Measurements from ENCODE around the gene MTA2. TPM values are rescaled to one million over a fixed set of nuclear protein-coding genes. Genes with fewer than 3 reads are reported as not detected.

The MTA2 gene
- total RNA-seq, 1 donor from 2014 or later, result 68.4 TPM

- H3K27ac ChIP-seq, result no peak overlapping the region
- DNase-seq (no peak), ATAC-seq (no peak)
- H3K36me3 ChIP-seq, result peaks cover 26% of the 10 kb centered on the region
- H3K4me1 ChIP-seq, result peaks cover 24% of the 10 kb centered on the region
- no peaks in the 10 kb centered on the region for H3K9me3 ChIP-seq
- intact Hi-C loops (cut with DNase I), result no loop called here
- H3K27me3 ChIP-seq (ENCODE audit: low read depth), result no peaks in the 10 kb centered on the region
- TF ChIP-seq CTCF (IDR thresholded peaks at IDR 0.05), result no peak
- H3K4me3 ChIP-seq, result no peak overlapping the region
Observed at GRCh38 chr11:62615521-62615920, 13.9 kb upstream of the MTA2 start.

- no peak overlapping the region for H3K4me3 ChIP-seq
- no peak for TF ChIP-seq CTCF (IDR thresholded peaks at IDR 0.05)
- no peaks in the 10 kb centered on the region for H3K9me3 ChIP-seq
- DNase-seq, result no peak
- H3K27ac ChIP-seq, result peak overlapping the region; percentile 24
- intact Hi-C loops (cut with DNase I), result no loop called here
- H3K36me3 ChIP-seq, result peaks cover 38% of the 10 kb centered on the region
- H3K4me1 ChIP-seq, result peaks cover 26% of the 10 kb centered on the region
- ATAC-seq, result no peak
- no peaks in the 10 kb centered on the region for H3K27me3 ChIP-seq (ENCODE audit: low read depth)
Observed at GRCh38 chr11:62614275-62614674, 12.6 kb upstream of the MTA2 start.

GRCh38 chr11:62613291-62613778 is 11.7 kb upstream of the MTA2 start:
- no peak for DNase-seq

GRCh38 chr11:62612366-62613290 is 11.0 kb upstream of the MTA2 start, which contains the start of the genes EML3 and ROM1:
Gene EML3, minus strand, starts transcription at chr11:62612775. Its CDS starts 318 bp downstream, at chr11:62612457.
Gene ROM1, plus strand, starts transcription at chr11:62613257. Its CDS starts 25 bp downstream, at chr11:62613282.
- peak; percentile 93 for ATAC-seq
- TF ChIP-seq CTCF (IDR thresholded peaks at IDR 0.05), result peak; percentile 85
- peak within 1 kb of the TSS; percentile 92 for H3K27ac ChIP-seq
- H3K4me1 ChIP-seq, result peaks cover 26% of the 10 kb centered on the region
- intact Hi-C loops (cut with DNase I), result no loop called here
- no peaks in the 10 kb centered on the region for H3K27me3 ChIP-seq (ENCODE audit: low read depth)
- peak within 1 kb of the TSS; percentile 73 for H3K4me3 ChIP-seq
- H3K36me3 ChIP-seq, result peaks cover 53% of the 10 kb centered on the region
- H3K9me3 ChIP-seq, result no peaks in the 10 kb centered on the region
- peak; percentile 92 for DNase-seq

More at GRCh38 chr11:62613291-62613778, 11.7 kb upstream of the MTA2 start:
- Histone ChIP-seq H3K4me1 (peaks cover 26% of the 10 kb centered on the region), H3K4me3 (peak overlapping the region; percentile 73), H3K27ac (peak overlapping the region; percentile 92), H3K9me3 (no peaks in the 10 kb centered on the region), H3K36me3 (peaks cover 46% of the 10 kb centered on the region), H3K27me3 (ENCODE audit: low read depth) (no peaks in the 10 kb centered on the region)
- no peak for TF ChIP-seq CTCF (IDR thresholded peaks at IDR 0.05)
- ATAC-seq, result peak in 1 of 2 donors; percentile 1
- intact Hi-C loops (cut with DNase I), result no loop called here

GRCh38 chr11:62611705-62612365 is 10.2 kb upstream of the MTA2 start:
- peak; percentile 70 for DNase-seq
- no peak for TF ChIP-seq CTCF (IDR thresholded peaks at IDR 0.05)
- H3K4me3 ChIP-seq, result peak overlapping the region; percentile 73
- peak; percentile 27 to 44 for ATAC-seq
- H3K9me3 ChIP-seq, result no peaks in the 10 kb centered on the region
- intact Hi-C loops (cut with DNase I), result no loop called here
- H3K4me1 ChIP-seq, result peaks cover 26% of the 10 kb centered on the region
- H3K36me3 ChIP-seq, result peaks cover 53% of the 10 kb centered on the region
- peak overlapping the region; percentile 92 for H3K27ac ChIP-seq
- H3K27me3 ChIP-seq (ENCODE audit: low read depth), result no peaks in the 10 kb centered on the region

Measured in lower lobe of right lung (tissue), 2 donors.